GM18519 (cell line): Measurements from ENCODE around the gene RBM47.

Experiments
- ATAC-seq: cut with Tn5 transposase; IDR thresholded peaks from one replicate; pipeline ENCODE4 v1.9.1; 2021; ENCODE audit warnings: mild to moderate bottlenecking, moderate library complexity; ENCODE audit not compliant: unreplicated experiment, low FRiP score

RBM47 gene

DNA sequence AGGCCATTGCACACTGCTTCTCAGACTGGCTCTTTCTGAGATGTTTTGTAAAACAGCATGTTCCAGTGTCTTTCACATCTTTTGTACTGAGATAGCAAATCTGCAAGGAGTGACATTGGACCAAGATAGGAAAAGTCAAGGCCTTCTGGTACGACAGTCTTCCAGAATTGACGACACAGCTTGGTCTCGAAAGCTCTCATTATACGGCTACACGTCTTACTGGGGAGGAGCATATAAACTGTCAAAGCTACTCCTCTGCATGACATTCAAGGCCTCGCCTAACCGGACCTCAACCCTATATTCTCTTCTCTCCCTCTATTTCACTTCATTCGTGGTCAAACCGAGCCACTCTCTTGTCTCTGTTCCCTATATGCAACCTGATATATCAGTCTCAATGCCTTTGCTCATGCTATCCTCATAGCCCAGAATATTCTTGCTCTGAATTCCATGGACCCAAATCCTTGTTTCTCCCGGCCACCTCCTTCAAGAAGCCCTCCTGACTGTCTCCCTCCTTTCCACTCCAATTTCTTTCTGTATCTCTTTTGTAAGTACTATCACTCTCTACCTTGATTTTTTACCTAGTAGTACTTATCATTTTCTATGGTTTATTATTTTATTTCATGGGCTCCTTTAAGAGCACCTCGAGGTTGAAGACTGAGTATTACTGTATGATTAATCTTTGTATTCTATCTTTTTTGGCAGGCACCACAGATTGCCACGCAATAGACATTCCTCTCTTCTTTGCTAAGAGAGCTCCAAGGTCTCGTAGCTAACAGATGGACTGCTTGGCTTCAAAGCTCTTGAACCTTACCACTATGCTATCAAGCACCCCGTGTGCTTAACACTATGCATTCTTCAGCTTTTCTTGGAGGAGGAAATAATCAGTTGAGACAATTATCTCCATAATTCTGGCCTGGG, 35.1 kb downstream of the RBM47 start:
- ATAC-seq: no peak

DNA sequence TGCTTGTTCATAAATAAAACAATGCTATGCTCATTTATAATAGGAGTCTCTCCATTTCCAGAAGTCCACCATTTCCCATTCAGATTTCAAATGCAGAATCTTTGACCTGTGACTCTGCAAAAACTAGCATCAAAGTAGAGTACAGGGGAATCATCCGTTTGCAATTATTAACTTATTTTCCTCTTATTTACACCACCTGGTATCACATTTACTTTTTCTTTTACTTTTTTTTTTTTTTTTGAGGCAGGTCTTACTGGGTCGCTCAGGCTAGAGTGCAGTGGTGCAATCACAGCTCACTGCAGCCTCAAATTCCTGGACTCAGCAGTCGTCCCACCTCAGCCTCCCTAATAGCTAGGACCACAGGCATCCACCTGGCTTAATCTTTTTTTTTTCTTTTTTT, 37.6 kb downstream of the RBM47 start:
- ATAC-seq: no peak

DNA sequence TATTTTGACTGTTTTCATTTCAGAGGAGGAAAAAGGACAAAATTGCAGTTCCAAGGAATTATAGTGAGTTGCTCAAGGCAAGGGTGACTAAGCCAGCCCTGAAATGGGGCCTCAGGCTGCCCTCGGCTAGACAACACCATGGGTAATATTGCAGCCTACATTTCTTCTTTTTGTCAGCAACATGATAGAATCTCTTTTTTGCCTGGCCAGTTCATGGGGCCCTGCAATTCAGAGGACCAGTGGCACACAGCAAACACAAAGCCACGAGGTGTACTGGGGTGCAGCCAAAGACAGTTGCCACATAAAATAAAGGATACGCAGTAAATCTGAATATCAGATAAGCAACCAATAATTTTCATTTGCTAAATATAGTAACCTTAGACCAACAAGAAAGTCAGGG, 41.8 kb downstream of the RBM47 start:
- no peak for ATAC-seq

DNA sequence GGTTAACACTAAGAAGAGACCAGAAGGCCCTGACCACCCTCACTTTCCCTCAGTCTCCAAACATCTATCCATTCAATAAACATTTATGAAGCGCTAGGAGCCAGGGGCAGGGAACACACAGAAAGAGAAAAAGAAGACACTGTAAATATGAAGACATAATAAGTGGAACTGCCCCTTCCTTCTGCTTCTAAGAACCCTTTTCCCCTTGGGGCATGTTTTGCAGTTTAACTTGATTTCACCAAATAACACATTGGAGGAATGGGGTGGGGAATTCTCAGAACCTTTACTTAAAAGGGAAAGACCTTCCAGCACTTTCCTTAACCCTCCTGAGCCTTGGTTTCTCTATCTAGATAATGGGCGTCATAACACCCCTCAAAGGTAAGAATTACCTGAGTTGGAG, 42.3 kb downstream of the RBM47 start:
- no peak for ATAC-seq

DNA sequence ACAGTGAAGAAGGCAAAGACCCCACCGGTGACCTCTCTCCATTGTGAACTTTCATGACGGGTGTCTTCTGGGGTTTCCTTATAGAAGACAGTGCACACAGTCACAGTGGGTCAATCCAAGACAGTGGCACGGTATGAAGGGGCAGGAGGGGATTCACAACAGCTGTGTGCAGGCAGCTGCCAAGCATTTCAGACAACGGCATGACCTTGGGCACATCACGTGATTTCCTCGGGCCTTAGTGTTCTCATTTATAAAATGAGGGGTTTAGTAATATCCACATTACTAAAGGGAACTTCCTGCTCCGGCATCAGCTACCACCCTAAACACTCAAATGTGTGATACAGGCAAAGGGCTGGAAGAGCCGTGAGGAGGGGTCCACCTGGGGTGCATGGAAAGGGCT, 42.9 kb downstream of the RBM47 start:
- no peak for ATAC-seq

DNA sequence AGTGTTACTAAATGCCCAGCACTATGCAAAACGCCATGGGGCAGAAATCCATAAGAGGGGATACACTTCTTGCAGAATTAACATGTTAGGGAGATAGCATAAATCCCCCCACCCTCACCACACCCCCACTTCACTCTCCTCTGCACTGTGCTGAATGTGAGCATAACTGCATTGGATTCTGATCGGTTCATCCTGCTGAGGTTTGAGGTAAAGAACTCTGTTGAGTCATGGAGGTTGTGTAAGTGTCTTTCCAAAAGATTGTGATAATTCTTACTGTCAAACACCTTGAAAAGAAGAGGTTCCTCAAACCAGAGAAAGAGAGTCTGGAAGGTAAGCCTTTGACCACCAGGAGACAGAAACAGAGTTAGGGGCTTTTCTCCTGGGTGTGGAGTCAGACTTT, 43.6 kb downstream of the RBM47 start:
- no peak for ATAC-seq

DNA sequence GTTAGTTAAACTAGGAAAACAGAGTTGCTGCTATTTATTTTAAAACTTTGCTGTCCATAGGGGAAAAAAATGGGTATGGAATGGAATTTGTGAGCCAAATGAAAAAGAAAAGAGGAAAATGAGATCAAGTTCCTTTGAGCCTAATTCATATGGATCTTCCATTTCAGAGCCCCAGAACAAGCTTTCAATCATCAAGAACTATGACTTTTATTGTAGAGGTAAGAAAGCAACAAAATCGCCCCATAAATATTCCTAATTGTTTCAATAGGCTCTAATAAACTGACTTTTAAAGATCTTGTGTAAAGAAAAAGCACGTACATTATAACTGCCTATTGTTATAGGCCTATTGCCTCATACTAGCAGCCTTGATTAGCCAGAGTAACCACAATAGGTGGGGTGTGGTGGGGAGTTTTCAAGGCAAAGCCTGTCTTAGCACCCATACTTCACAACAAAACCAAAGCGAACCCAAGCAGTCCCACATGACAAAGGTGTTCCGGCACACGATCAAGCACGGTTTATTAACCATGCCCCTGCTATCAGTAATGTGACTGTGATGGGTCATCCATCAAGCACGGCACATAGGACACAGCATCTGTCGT, 44.4 kb downstream of the RBM47 start:
- no peak for ATAC-seq

DNA sequence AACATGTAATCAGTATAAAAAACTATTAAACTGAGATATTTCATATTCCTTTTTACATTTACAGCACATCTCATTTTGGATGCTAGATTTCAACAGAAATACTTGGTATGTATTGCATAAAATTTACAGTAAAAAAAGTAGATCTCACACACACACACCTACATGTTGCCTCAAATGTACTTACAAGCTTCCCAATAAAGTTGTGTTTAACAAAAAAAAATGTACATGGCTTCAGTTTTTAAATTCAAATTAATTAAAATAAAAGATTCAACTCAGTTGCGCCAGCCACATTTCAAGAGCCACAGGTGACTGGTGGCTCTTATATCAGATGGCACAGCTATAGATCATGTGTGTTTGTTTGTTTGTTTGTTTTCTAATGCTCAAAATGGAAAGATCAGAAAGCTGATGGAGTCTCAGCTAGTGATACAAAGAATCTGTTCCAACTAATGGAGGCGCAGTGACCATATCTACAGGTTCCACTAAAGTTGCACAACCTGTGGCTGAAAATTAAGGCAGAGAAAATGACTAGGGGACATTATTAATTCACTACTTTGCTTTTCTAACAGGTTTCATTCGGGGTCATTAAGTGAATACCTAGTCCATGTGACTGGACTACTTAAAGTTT, 45.0 kb downstream of the RBM47 start:
- ATAC-seq: no peak

DNA sequence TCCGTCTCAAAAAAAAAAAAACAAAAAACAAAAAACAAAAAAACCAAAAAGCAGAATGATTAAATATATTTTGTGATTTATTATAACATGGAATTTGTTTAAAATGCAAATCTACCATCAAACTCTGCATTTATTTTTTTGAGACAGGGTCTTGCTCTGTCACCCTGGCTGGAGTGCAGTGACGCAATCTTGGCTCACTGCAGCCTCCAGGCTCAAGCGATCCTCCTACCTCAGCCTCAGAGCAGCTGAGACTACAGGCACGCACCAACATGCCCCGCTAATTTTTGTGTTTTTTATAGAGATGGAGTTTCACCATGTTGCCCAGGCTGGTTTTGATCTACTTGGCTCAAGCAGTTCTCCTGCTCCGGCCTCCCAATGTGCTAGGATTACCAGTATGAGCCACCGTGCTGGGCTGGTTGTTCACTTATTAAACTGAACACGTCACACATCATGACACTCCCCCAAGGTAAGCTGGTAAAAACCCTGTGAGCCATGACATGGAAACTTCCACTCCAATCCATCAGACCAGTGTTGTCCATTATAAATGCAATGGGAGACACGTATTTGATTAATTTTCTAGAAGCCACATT, 45.7 kb downstream of the RBM47 start:
- ATAC-seq: no peak

DNA sequence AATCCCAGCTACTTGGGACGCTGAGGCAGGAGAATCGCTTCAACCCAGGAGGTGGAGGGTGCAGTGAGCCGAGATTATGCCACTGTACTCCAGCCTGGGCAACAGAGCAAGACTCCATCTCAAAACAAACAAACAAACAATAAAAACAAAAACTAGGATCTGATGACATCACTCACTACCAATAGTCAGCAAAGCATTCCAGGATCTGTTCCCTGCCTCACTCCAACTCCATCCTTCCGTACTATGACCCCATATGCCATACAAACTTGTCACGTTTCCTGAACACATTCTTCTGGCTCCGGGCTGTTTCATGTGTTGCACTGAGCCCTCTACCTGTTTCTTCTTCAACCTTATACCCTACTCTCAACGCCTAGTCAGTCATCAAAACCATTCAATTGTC, 47.3 kb downstream of the RBM47 start:
- no peak for ATAC-seq

DNA sequence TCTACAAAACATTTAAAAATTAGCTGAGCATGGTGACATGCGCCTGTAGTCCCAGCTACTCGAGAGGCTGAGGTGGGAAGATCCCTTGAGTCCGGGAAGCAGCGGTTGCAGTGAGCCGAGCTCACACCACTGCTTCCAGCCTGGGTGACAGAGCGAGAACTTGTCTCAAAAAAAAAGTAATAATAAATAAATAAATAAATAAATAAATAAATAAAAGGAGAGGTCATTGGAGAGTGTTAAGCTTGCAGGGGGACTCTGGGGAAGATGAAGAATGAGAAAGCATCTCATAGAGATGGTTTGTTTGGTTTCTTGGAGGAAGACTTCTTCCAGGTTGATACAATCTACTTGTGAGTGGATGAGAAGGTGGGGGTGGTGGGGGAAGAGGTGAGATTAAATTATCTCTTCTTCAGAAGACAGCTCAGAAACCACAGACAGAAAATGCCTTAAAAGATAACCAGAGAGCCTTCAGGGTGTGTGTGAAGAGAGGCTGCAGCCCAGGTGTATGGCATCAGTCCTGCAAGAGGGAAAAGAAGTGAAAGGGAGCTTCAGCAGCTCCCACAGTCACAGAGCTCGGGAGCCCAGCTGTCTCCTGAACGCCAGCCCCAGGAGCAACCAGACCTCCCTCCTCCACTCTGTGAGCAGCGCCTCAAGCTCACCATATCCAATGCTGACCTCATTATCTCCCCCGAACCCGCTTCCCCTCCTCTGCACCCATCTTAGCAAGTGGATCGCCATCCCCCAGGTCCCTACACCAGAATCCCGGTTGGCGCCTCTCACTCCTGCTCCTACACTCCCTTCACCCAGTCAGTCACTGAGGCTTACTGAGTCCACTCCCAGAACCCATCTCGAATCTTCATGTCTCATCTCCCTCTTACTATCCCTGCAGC, 48.2 kb downstream of the RBM47 start:
- ATAC-seq: no peak

DNA sequence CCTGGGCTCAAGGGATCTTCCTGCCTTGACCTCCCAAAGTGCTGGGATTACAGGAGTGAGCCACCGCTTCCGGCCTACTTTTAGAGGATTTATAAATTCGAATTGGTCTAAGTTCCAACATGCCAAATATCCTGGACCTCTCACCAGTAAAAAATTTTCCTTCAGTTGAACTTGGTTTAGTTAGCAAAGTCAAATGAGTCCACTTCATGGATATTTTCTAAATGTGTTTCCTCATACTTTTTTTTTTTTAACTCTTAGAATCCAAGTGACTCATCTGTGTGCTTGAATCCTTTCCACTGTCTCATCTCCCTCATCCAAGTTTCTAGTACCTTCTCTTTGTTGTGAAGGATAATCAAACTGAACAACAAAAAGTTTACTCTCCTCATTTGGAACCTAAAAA, 49.7 kb downstream of the RBM47 start:
- no peak for ATAC-seq

DNA sequence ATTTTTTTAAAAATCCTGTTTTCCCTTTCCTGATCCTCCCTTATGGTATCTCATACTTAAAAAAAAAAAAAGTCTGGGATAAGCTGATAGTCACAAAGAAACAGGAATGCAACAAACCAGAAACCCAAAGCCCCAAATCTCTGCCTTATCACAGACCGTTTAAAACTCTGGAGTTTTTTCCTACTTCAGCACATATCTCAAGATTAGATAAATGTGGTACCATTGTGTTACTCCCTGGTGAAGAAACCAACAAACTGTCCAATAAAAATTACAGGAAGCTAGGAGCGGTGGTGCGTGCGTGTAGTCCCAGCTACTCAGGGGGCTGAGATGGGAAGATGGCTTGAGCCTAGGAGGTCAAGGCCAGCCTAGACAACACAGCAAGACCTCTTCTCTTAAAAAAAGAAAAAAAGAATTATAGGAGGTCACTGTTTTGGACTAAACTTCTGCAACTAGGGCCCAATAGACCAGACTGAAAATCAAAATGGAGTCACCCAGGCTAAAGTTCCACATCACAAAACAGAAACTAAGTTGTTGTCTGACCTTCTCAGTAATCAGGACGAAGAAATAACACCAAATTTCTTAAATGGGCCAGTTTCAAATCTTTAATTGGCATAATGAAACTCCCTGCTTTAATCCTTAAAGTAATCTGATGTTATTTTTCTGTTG, 51.9 kb downstream of the RBM47 start:
- ATAC-seq: no peak

DNA sequence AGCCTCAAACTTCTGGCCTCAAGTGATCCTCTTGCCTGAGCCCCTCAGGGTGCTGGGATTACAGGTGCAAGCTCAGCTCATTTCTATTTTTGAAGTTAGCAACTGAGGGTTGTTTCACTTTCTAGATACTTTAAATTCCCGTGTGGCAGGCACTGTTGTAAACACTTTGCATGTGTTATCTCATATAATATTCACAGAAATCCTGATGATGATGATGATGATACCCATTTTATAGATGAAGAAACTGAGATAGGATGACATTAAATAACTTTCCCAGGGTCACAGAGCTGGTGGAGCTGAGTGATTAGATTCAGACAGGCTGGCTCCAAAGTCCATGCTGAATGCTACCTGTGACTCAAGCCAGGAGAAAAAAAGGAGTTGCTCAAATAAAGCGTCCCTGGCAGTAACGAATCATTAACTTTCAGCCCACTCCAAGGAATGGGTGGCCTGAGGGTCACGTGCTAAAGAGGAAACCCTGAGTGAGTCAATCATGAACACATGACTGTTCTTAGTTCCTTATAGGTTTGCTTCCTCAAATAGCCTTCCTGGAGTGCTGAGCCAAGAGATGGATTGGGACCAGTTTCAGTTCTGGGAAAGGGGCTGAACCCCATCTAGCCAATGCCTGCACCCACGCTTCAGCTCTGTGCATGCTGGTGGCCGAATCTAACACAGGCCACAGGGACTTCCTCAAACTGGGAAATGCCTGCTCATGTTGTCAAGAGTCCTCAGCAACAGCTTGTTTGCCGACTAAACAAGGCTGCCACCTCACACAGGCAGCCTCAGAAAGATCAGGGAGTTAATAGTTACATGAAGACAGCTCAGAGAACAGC, 52.8 kb downstream of the RBM47 start:
- ATAC-seq: peak; percentile 37

DNA sequence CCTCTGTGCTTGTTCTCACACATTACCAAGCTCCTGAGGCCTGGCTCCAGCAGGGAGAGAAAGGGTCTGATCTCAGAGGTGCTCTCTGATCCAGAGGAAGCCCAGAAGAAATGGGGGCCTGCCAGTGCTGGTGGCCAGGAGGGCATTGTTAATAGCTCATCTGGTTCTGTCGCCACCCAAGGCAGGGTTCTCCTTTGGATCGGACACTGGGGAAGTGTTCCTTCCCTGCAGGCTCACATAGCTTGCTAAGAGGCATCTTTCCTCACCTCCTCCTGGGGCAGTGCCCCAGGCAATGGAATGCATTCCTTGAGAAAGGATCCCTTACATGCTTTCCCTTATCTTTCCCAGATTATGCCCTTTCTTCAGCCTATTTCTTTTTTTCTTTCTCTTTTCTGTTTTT, 53.8 kb downstream of the RBM47 start:
- no peak for ATAC-seq

DNA sequence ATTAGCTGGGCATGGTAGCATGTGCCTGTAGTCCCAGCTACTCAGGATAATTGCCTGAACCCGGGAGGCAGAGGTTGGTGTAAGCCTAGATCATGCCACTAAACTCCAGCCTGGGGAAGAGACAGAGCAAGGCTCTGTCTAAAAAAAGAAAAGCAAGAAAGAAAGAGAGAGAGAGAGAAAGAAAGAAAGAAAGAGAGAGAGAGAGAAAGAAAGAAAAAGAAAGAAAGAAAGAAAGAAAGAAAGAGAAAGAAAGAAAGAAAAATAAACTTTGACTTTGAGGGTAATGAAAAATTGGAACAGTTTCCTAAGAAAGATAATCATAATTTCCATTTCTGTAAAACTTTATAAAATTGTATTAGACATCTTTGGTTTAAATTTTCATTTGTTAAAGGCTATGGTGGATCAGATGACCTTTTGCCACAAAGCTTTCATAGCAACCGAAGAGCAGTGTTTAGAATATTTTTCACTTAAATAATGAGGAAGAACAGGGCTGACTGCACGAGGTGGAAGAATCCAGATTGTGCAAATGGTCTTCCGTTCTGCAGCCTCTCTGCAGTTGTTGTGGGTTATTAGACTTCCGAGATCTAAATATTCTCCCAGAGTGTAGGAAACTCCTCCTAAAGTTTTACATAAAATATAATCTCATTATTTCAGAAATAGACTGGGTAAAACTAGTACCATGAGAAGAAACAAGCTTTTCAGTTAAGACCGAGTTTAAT, 55.9 kb downstream of the RBM47 start:
- ATAC-seq: no peak

DNA sequence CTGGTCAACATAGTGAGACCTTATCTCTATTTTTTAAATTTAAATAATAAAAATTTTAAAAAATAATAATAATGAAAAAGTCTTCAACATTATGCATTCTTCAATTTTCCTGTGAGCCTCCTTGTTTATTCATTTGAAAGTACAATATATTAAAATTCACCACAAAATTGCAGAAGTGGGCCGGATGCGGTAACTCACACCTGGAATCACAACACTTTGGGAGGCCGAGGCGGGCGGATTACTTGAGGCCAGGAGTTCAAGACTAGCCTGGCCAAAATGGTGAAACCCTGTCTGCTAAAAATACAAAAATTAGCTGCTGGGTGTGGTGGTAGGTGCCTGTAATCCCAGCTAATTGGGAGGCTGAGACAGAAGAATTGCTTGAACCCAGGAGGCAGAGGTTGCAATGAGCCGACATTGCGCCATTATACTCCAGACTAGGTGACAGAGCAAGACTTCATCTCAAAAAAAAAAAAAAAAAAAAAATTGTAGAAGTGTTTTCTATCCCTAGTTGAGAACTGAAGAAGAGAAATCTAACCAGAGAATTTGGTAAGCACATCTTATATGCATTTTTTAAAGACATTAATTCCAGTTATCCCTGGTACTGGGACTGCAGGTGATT, 56.9 kb downstream of the RBM47 start:
- no peak for ATAC-seq

DNA sequence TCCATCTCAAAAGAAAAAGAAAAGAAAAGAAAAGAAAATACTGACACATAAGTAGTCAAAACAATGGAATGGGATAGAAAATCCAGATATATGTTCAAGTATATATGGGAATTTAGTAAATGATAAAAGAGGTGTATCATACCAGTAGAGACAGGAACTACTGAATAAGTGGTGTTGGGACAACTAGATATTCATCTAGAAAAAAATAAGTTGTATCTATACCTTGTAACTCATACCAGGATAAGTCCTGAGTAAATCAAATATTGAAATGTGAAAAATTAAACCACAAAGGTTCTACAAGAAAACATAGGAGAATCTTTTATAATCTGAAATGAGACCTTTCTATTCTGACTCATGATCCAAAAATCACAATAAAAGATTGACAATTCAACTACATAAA, 58.5 kb downstream of the RBM47 start:
- no peak for ATAC-seq
